NB4 (cell line): ENCODE data around the gene GAS2.

Experiments used
- CTCF ChIP-seq: IDR thresholded peaks from one replicate; pipeline ENCODE4 v1.5.1; 2012; ENCODE audit warnings: low read depth, low read length
- MAX ChIP-seq: IDR thresholded peaks from 2 replicates; pipeline ENCODE4 v1.6.1; 2011; ENCODE audit warnings: low read depth, low read length

- TF ChIP-seq CTCF (no peak), MAX (no peak)
These were observed 162.0 kb downstream of the GAS2 start for GRCh38 chr11:22828373-22828772.
